ENCODE data around the gene PXDC1. TPM values are rescaled to one million over a fixed set of nuclear protein-coding genes. Genes with fewer than 3 reads are reported as not detected.

The PXDC1 gene
- total and polyA plus RNA-seq, 5 experiments from 2014 or later = 0.16 to 0.18 TPM; not detected in 3

GRCh38 chr6:3746119-3746691 lies 5.3 kb downstream of the PXDC1 start:
- H3K9me3 Mint-ChIP-seq = no peaks in the 10 kb centered on the region
- POLR2A ChIA-PET = interaction anchor here (0.8 to 1.1 kb wide), 2 partner anchors 104 to 272 kb away, joined by 3 read pairs; no protein-coding TSS in a partner anchor
- peaks cover 7 to 35% (median 21%) of the 10 kb centered on the region in 5 donors for H3K27me3 Mint-ChIP-seq
- DNase-seq (peak in 1 of 10 donors; percentile 63), ATAC-seq (no peak)
- no peak overlapping the region for H3K4me3 Mint-ChIP-seq
- peaks cover 0 to 2% (median 0%) of the 10 kb centered on the region in 3 donors for H3K36me3 Mint-ChIP-seq
- peaks cover 8 to 30% (median 18%) of the 10 kb centered on the region in 4 donors for H3K4me1 Mint-ChIP-seq
- H3K27ac Mint-ChIP-seq = peak overlapping the region in 1 of 10 donors; percentile 64

GRCh38 chr6:3745566-3746118 lies 5.9 kb downstream of the PXDC1 start:
- peak overlapping the region in 2 of 10 donors; percentile 11 to 64 for H3K27ac Mint-ChIP-seq
- H3K4me3 Mint-ChIP-seq = peak overlapping the region in 1 of 10 donors; percentile 24
- no peaks in the 10 kb centered on the region for H3K9me3 Mint-ChIP-seq
- POLR2A ChIA-PET = no interaction called here
- H3K27me3 Mint-ChIP-seq = peaks cover 7 to 35% (median 21%) of the 10 kb centered on the region in 5 donors
- peaks cover 8 to 30% (median 18%) of the 10 kb centered on the region in 4 donors for H3K4me1 Mint-ChIP-seq
- ATAC-seq (no peak), DNase-seq (no peak)
- peaks cover 0 to 2% (median 0%) of the 10 kb centered on the region in 3 donors for H3K36me3 Mint-ChIP-seq

- Mint-ChIP-seq H3K27me3 (peaks cover 7 to 31% (median 17%) of the 10 kb centered on the region in 5 donors), H3K4me1 (peaks cover 8 to 29% (median 18%) of the 10 kb centered on the region in 4 donors), H3K4me3 (no peak overlapping the region), H3K9me3 (no peaks in the 10 kb centered on the region), H3K36me3 (peaks cover 0 to 1% (median 0%) of the 10 kb centered on the region in 3 donors), H3K27ac (no peak overlapping the region)
- POLR2A ChIA-PET = no interaction called here
- DNase-seq (peak in 1 of 10 donors; percentile 60), ATAC-seq (no peak)
Observed at GRCh38 chr6:3744901-3745470, 6.5 kb downstream of the PXDC1 start.

- Mint-ChIP-seq H3K9me3 (no peaks in the 10 kb centered on the region), H3K36me3 (no peaks in the 10 kb centered on the region), H3K4me3 (no peak overlapping the region), H3K4me1 (peaks cover 8 to 28% (median 18%) of the 10 kb centered on the region in 4 donors), H3K27ac (peak overlapping the region in 2 of 10 donors; percentile 16 to 70), H3K27me3 (peaks cover 6 to 25% (median 14%) of the 10 kb centered on the region in 5 donors)
- POLR2A ChIA-PET = no interaction called here
- no peak for ATAC-seq
- no peak for DNase-seq
Observed at GRCh38 chr6:3744211-3744900, 7.2 kb downstream of the PXDC1 start.

GRCh38 chr6:3743541-3743940 lies 8.0 kb downstream of the PXDC1 start:
- H3K9me3 Mint-ChIP-seq = no peaks in the 10 kb centered on the region
- ATAC-seq (no peak), DNase-seq (peak in 1 of 10 donors; percentile 59)
- H3K27me3 Mint-ChIP-seq = peaks cover 3 to 19% (median 11%) of the 10 kb centered on the region in 5 donors
- peaks cover 8 to 28% (median 18%) of the 10 kb centered on the region in 4 donors for H3K4me1 Mint-ChIP-seq
- no peak overlapping the region for H3K27ac Mint-ChIP-seq
- POLR2A ChIA-PET = interaction anchor here (1.0 to 1.4 kb wide), 2 partner anchors 277 to 310 kb away, joined by 3 to 8 read pairs; a partner anchor contains a TSS
- no peaks in the 10 kb centered on the region for H3K36me3 Mint-ChIP-seq
- no peak overlapping the region for H3K4me3 Mint-ChIP-seq

- Mint-ChIP-seq H3K4me1 (peaks cover 8 to 28% (median 18%) of the 10 kb centered on the region in 4 donors), H3K27ac (peak overlapping the region in 6 of 10 donors; percentile 48 to 81 (median 70)), H3K9me3 (no peaks in the 10 kb centered on the region), H3K27me3 (peaks cover 3 to 14% (median 11%) of the 10 kb centered on the region in 5 donors), H3K4me3 (peak overlapping the region; percentile 26 to 75 (median 54)), H3K36me3 (no peaks in the 10 kb centered on the region)
- POLR2A ChIA-PET = interaction anchor here (1.0 to 1.4 kb wide), 2 partner anchors 278 to 311 kb away, joined by 3 to 8 read pairs; a partner anchor contains a TSS
- DNase-seq = peak; percentile 70 to 92 (median 87)
- ATAC-seq = peak; percentile 95
Observed at GRCh38 chr6:3742426-3743344, 8.8 kb downstream of the PXDC1 start.

GRCh38 chr6:3742076-3742425 lies 9.5 kb downstream of the PXDC1 start:
- peak overlapping the region in 1 of 10 donors; percentile 73 for H3K27ac Mint-ChIP-seq
- POLR2A ChIA-PET = no interaction called here
- ATAC-seq = no peak
- H3K9me3 Mint-ChIP-seq = no peaks in the 10 kb centered on the region
- no peaks in the 10 kb centered on the region for H3K36me3 Mint-ChIP-seq
- H3K4me1 Mint-ChIP-seq = peaks cover 8 to 24% (median 18%) of the 10 kb centered on the region in 4 donors
- H3K27me3 Mint-ChIP-seq = peaks cover 3 to 11% (median 8%) of the 10 kb centered on the region in 5 donors
- peak overlapping the region in 2 of 10 donors; percentile 52 to 59 for H3K4me3 Mint-ChIP-seq
- DNase-seq = no peak

GRCh38 chr6:3741477-3741871 lies 10.0 kb downstream of the PXDC1 start:
- peak overlapping the region in 1 of 10 donors; percentile 7 for H3K4me3 Mint-ChIP-seq
- peak overlapping the region in 1 of 10 donors; percentile 19 for H3K27ac Mint-ChIP-seq
- H3K9me3 Mint-ChIP-seq = no peaks in the 10 kb centered on the region
- H3K36me3 Mint-ChIP-seq = no peaks in the 10 kb centered on the region
- POLR2A ChIA-PET = no interaction called here
- no peak for ATAC-seq
- peaks cover 3 to 11% (median 8%) of the 10 kb centered on the region in 5 donors for H3K27me3 Mint-ChIP-seq
- no peak for DNase-seq
- peaks cover 8 to 20% (median 18%) of the 10 kb centered on the region in 4 donors for H3K4me1 Mint-ChIP-seq

- H3K27me3 Mint-ChIP-seq = peaks cover 6 to 14% (median 10%) of the 10 kb centered on the region in 5 donors
Observed at GRCh38 chr6:3740551-3741476, 10.7 kb downstream of the PXDC1 start.

GRCh38 chr6:3739311-3739897 lies 12.1 kb downstream of the PXDC1 start:
- ATAC-seq (no peak), DNase-seq (no peak)
- H3K27me3 Mint-ChIP-seq = peaks cover 8 to 19% (median 14%) of the 10 kb centered on the region in 5 donors
- POLR2A ChIA-PET = no interaction called here
- peaks cover 0 to 2% (median 0%) of the 10 kb centered on the region in 9 donors for H3K9me3 Mint-ChIP-seq
- H3K4me1 Mint-ChIP-seq = peaks cover 1 to 14% (median 11%) of the 10 kb centered on the region in 4 donors
- no peaks in the 10 kb centered on the region for H3K36me3 Mint-ChIP-seq
- H3K4me3 Mint-ChIP-seq = no peak overlapping the region
- no peak overlapping the region for H3K27ac Mint-ChIP-seq

More at GRCh38 chr6:3740551-3741476, 10.7 kb downstream of the PXDC1 start:
- no peak for DNase-seq
- ATAC-seq = no peak
- Mint-ChIP-seq H3K27ac (no peak overlapping the region), H3K4me1 (peaks cover 5 to 15% (median 13%) of the 10 kb centered on the region in 4 donors), H3K9me3 (no peaks in the 10 kb centered on the region), H3K4me3 (no peak overlapping the region), H3K36me3 (no peaks in the 10 kb centered on the region)
- POLR2A ChIA-PET = no interaction called here

Measured in naive thymus-derived CD8-positive, alpha-beta T cell (primary cell).